Activated CD4-positive, alpha-beta T cell treated with anti-CD3 and anti-CD28 coated beads, Interleukin-2, amount 10 ng/mL, durations not matched to agents 7 days and 5 days (primary cell): ENCODE results near the gene PPIP5K2. TPM values are rescaled to one million over a fixed set of nuclear protein-coding genes. Genes with fewer than 3 reads are reported as not detected.

Experiments
- CTCF ChIA-PET: fragments of 350-600 bp; sonication (Branson Sonifier 250); formaldehyde crosslinking; loops from one replicate; lab custom pipeline; 2021; ENCODE audit warnings: antibody characterized with exemption; lab: Charles Lee
- POLR2A ChIA-PET: fragments of 350-600 bp; sonication (Branson Sonifier 250); formaldehyde crosslinking; loops from one replicate; lab custom pipeline; 2021; ENCODE audit warnings: antibody characterized with exemption; lab: Charles Lee
- DNase-seq: peaks from one replicate; pipeline ENCODE4 v3.0.0-alpha.2; 2020
- H3K27ac Mint-ChIP-seq: one replicate; pipeline ENCODE4 v1.8.0; 2021; ENCODE audit warnings: mild to moderate bottlenecking, moderate library complexity, mixed read lengths
- H3K27me3 Mint-ChIP-seq: one replicate; pipeline ENCODE4 v1.8.0; 2021; ENCODE audit warnings: mixed read lengths
- H3K36me3 Mint-ChIP-seq: one replicate; pipeline ENCODE4 v1.8.0; 2021; ENCODE audit warnings: low read depth, mixed read lengths
- H3K4me1 Mint-ChIP-seq: one replicate; pipeline ENCODE4 v1.8.0; 2021; ENCODE audit warnings: mixed read lengths
- H3K4me3 Mint-ChIP-seq: one replicate; pipeline ENCODE4 v1.8.0; 2021; ENCODE audit warnings: mild to moderate bottlenecking, moderate library complexity, mixed read lengths
- H3K9me3 Mint-ChIP-seq: one replicate; pipeline ENCODE4 v1.8.0; 2021; ENCODE audit warnings: mixed read lengths
- total RNA-seq, 2 experiments: library from RNA; stranded (reverse); gene quantifications; one replicate each; pipeline ENCODE4 v1.2.3, GENCODE V29; 2021

PPIP5K2 gene
- total RNA-seq, 2 experiments from 2014 or later: 60.5 to 67.1 TPM

- no peaks in the 10 kb centered on the region for H3K36me3 Mint-ChIP-seq
- H3K4me3 Mint-ChIP-seq: no peak overlapping the region
- H3K4me1 Mint-ChIP-seq: no peaks in the 10 kb centered on the region
- DNase-seq: peak; percentile 27
- H3K27ac Mint-ChIP-seq: no peak overlapping the region
- peaks cover 29% of the 10 kb centered on the region for H3K27me3 Mint-ChIP-seq
- ChIA-PET CTCF (interaction anchor here (0.9 to 1.4 kb wide), 4 partner anchors 24 to 243 kb away, joined by 3 to 4 read pairs (median 4); no protein-coding TSS in a partner anchor), POLR2A (no interaction called here)
- no peaks in the 10 kb centered on the region for H3K9me3 Mint-ChIP-seq
Observed at GRCh38 chr5:103232393-103232999, 112.4 kb downstream of the PPIP5K2 start.

DNA sequence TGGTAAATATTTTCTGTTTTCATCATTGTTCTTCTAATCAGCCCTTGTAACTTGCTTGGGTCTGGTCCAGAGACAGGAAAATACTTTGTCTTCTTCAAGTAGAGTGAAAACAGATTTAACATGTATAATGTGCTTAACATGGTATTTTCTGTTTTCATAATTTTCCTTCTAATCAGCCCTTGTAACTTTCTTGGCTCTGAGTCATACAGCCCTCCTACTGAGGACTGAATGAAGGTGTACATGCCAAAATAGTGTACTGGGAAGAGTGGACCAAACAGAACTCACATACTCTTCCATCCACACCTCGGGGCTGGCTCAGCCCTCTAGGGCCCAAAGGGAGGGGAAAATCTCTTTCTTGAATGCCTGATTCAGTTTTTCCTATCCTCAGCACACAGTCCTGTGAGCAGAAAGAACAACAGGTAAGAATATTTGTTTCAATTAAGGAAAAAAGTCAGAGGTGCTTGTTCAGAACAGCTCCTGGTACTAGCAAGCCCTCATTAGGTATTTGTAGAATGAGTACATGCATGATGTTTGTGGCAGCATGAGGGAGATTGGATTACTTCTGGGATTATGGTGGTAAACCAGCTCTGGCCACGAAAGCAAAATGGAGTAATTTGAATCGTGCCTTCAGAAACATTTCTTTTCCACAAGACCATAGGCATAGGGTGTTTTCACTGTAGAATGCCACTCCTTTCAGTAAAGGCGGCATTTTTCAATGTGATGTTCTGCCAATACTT, 114.3 kb downstream of the PPIP5K2 start:
- ChIA-PET POLR2A (no interaction called here), CTCF (no interaction called here)

GRCh38 chr5:103235891-103236290, 115.8 kb downstream of the PPIP5K2 start:
- CTCF ChIA-PET: no interaction called here
- no peaks in the 10 kb centered on the region for H3K4me1 Mint-ChIP-seq

More for the DNA sequence above, 114.3 kb downstream of the PPIP5K2 start:
- Mint-ChIP-seq H3K36me3 (no peaks in the 10 kb centered on the region), H3K27ac (no peak overlapping the region), H3K4me3 (no peak overlapping the region), H3K9me3 (peaks cover 5% of the 10 kb centered on the region), H3K4me1 (no peaks in the 10 kb centered on the region), H3K27me3 (peaks cover 29% of the 10 kb centered on the region)
- no peak for DNase-seq

DNA sequence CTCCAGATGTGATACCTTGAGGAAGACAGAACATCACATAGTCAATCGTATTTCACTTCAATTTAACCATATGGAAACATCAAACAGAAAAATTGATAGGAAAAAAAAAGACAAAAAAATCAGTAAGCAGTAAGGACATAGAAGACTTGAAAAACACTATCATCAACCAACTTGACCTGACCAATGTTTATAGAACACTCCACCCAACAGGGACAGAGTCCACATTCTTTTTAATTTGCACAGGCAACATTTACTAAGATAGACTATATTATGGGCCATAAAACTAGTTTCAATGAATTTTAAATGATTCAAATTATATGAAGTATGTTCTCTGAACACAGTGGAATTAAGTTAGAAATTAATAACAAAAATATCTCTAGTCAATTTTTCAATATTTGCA, 117.7 kb downstream of the PPIP5K2 start:
- Mint-ChIP-seq H3K27me3 (peaks cover 35% of the 10 kb centered on the region), H3K4me3 (no peak overlapping the region), H3K27ac (no peak overlapping the region), H3K4me1 (no peaks in the 10 kb centered on the region), H3K9me3 (peaks cover 10% of the 10 kb centered on the region), H3K36me3 (no peaks in the 10 kb centered on the region)
- POLR2A ChIA-PET: no interaction called here
- CTCF ChIA-PET: no interaction called here
- DNase-seq: no peak

More at GRCh38 chr5:103235891-103236290, 115.8 kb downstream of the PPIP5K2 start:
- H3K4me3 Mint-ChIP-seq: no peak overlapping the region
- H3K27me3 Mint-ChIP-seq: peaks cover 28% of the 10 kb centered on the region
- no peaks in the 10 kb centered on the region for H3K36me3 Mint-ChIP-seq
- POLR2A ChIA-PET: no interaction called here
- DNase-seq: no peak
- peaks cover 8% of the 10 kb centered on the region for H3K9me3 Mint-ChIP-seq
- no peak overlapping the region for H3K27ac Mint-ChIP-seq

DNA sequence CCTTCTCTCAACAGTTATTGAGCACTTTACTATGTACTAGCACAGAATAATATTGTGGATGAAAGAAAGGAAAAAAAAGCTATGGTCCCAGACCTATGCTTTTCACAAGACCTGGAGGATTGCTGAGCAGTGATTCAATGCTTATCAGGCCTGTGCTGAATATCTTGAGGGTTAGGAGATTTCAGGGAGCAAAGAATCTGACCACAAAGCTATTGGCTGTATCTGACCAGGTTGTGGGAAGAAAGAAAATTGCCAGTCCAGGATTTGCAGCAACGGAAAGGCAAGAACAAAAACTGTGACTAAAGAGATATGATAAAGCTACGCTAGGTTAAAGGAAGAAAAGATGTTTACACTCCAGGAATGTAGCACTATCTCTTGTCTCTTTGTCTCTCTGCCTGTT, 123.6 kb downstream of the PPIP5K2 start:
- Mint-ChIP-seq H3K4me1 (peaks cover 11% of the 10 kb centered on the region), H3K4me3 (no peak overlapping the region), H3K27ac (no peak overlapping the region), H3K36me3 (no peaks in the 10 kb centered on the region), H3K27me3 (peaks cover 60% of the 10 kb centered on the region), H3K9me3 (peaks cover 12% of the 10 kb centered on the region)
- POLR2A ChIA-PET: no interaction called here
- CTCF ChIA-PET: interaction anchor here (0.7 kb wide), 1 partner anchor 351 kb away, joined by 4 read pairs; no protein-coding TSS in a partner anchor
- no peak for DNase-seq

- Mint-ChIP-seq H3K4me1 (peaks cover 11% of the 10 kb centered on the region), H3K36me3 (no peaks in the 10 kb centered on the region), H3K4me3 (no peak overlapping the region), H3K27me3 (peaks cover 61% of the 10 kb centered on the region), H3K9me3 (peaks cover 8% of the 10 kb centered on the region), H3K27ac (no peak overlapping the region)
- POLR2A ChIA-PET: no interaction called here
- no peak for DNase-seq
- CTCF ChIA-PET: no interaction called here
Observed at GRCh38 chr5:103244398-103244797, 124.3 kb downstream of the PPIP5K2 start.

- Mint-ChIP-seq H3K27me3 (peaks cover 67% of the 10 kb centered on the region), H3K27ac (no peak overlapping the region), H3K36me3 (no peaks in the 10 kb centered on the region), H3K4me1 (peaks cover 11% of the 10 kb centered on the region), H3K4me3 (no peak overlapping the region), H3K9me3 (peaks cover 5% of the 10 kb centered on the region)
- DNase-seq: peak; percentile 26
- CTCF ChIA-PET: interaction anchor here (1.1 kb wide), 1 partner anchor 14 kb away, joined by 3 read pairs; no protein-coding TSS in a partner anchor
- POLR2A ChIA-PET: no interaction called here
Observed at GRCh38 chr5:103245761-103246160, 125.7 kb downstream of the PPIP5K2 start.

DNA sequence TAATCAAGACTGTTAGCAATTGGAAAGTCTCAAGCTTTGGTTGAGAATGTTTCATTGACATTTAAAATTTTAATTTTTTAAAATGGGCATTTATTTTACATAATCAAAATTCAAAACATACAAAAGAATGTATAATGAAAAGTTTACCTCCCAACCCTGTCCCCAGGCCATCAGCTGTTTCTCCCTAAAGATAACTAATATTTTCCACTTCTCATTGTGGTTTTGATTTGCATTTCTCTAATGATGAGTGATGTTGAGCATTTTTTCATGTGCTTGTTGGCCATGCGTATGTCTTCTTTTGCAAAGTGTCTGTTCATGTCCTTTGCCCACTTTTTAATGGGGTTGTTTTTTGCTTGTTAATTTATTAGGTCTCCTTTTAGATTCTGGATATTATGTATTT, 127.0 kb downstream of the PPIP5K2 start:
- DNase-seq: no peak
- Mint-ChIP-seq H3K4me1 (peaks cover 11% of the 10 kb centered on the region), H3K27ac (no peak overlapping the region), H3K27me3 (peaks cover 69% of the 10 kb centered on the region), H3K9me3 (peaks cover 4% of the 10 kb centered on the region), H3K36me3 (no peaks in the 10 kb centered on the region), H3K4me3 (no peak overlapping the region)
- ChIA-PET POLR2A (no interaction called here), CTCF (interaction anchor here (1.1 kb wide), 1 partner anchor 13 kb away, joined by 3 read pairs; no protein-coding TSS in a partner anchor)

- peaks cover 3% of the 10 kb centered on the region for H3K9me3 Mint-ChIP-seq
- POLR2A ChIA-PET: no interaction called here
- CTCF ChIA-PET: no interaction called here
- no peaks in the 10 kb centered on the region for H3K36me3 Mint-ChIP-seq
- H3K27me3 Mint-ChIP-seq: peaks cover 61% of the 10 kb centered on the region
- no peak for DNase-seq
- no peak overlapping the region for H3K27ac Mint-ChIP-seq
- no peak overlapping the region for H3K4me3 Mint-ChIP-seq
- peaks cover 11% of the 10 kb centered on the region for H3K4me1 Mint-ChIP-seq
Observed at GRCh38 chr5:103249068-103249467, 129.0 kb downstream of the PPIP5K2 start.

GRCh38 chr5:103254921-103255320, 134.8 kb downstream of the PPIP5K2 start:
- peaks cover 25% of the 10 kb centered on the region for H3K27me3 Mint-ChIP-seq
- no peak overlapping the region for H3K27ac Mint-ChIP-seq
- no peak overlapping the region for H3K4me3 Mint-ChIP-seq
- ChIA-PET CTCF (no interaction called here), POLR2A (no interaction called here)
- H3K4me1 Mint-ChIP-seq: peaks cover 5% of the 10 kb centered on the region
- H3K36me3 Mint-ChIP-seq: peaks cover 1% of the 10 kb centered on the region
- no peak for DNase-seq
- H3K9me3 Mint-ChIP-seq: no peaks in the 10 kb centered on the region

DNA sequence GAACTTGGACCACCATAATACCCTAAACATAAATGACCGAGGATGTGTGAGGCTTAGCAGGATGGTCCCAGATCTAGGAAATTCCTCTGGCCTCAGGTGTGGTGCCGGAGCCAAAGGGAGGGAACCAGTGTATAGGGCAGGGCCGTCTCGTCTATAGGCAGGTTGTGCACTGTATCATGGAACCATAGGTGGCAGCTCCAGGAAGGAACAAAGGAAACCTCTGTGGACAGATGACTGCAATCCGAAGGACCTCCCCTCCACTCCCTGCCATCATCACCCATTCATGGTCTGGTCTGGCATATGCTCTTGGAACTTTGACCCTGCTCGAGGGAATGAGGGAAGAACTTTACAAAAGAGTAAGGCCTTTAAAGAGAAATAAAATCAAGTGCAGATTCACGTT, 135.6 kb downstream of the PPIP5K2 start:
- CTCF ChIA-PET: no interaction called here

GRCh38 chr5:103256178-103256577, 136.1 kb downstream of the PPIP5K2 start:
- ChIA-PET POLR2A (no interaction called here), CTCF (no interaction called here)
- Mint-ChIP-seq H3K27me3 (peaks cover 18% of the 10 kb centered on the region), H3K36me3 (peaks cover 2% of the 10 kb centered on the region), H3K4me3 (no peak overlapping the region), H3K9me3 (no peaks in the 10 kb centered on the region), H3K4me1 (peaks cover 15% of the 10 kb centered on the region), H3K27ac (no peak overlapping the region)
- DNase-seq: no peak

More for the DNA sequence above, 135.6 kb downstream of the PPIP5K2 start:
- DNase-seq: no peak
- peaks cover 10% of the 10 kb centered on the region for H3K4me1 Mint-ChIP-seq
- H3K36me3 Mint-ChIP-seq: peaks cover 1% of the 10 kb centered on the region
- H3K4me3 Mint-ChIP-seq: no peak overlapping the region
- H3K9me3 Mint-ChIP-seq: no peaks in the 10 kb centered on the region
- H3K27ac Mint-ChIP-seq: no peak overlapping the region
- H3K27me3 Mint-ChIP-seq: peaks cover 18% of the 10 kb centered on the region
- POLR2A ChIA-PET: no interaction called here

DNA sequence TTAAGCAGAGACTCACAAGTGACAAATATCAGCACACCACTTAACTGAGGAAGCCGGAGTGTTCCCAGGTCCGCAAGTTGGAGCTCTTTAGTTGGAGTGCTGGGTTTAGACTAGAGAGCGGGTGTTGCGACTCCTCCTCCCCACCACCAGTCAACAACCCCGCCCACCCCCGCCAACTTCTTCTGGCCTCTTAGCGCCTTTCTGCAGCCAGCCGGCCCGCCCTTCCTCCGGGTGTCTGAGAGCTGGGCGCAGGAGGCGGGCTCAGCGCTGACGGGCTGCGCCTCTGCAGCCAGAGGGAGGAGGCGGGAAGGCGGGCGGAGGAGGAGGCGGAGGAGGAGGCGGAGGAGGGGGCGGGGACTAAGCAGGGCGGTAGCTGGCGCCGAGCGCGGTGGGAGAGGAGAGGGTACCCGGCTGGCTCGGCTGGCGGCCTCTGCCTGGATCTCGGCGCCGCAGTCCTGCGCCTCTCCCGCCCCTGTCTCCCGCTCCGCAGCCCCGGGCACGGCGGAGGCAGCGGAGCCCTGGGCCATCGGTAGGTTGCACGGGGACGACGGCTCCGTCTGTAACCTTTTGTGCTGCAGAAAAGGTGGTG, 138.4 kb downstream of the PPIP5K2 start, which contains the start of gene MACIR:
TSS of gene MACIR (plus strand) at position 396 of the 589 bp plus-strand sequence. CDS start 17,157 bp downstream, outside the sequence.
- ChIA-PET POLR2A (interaction anchor here (0.6 kb wide), 2 partner anchors 46 to 217 kb away, joined by 4 to 5 read pairs; no protein-coding TSS in a partner anchor), CTCF (interaction anchor here (1.4 kb wide), 1 partner anchor 150 kb away, joined by 4 read pairs; no protein-coding TSS in a partner anchor)
- Mint-ChIP-seq H3K27me3 (peaks cover 10% of the 10 kb centered on the region), H3K27ac (peak within 1 kb of the TSS; percentile 88), H3K4me1 (peaks cover 27% of the 10 kb centered on the region), H3K9me3 (no peaks in the 10 kb centered on the region), H3K36me3 (peaks cover 4% of the 10 kb centered on the region), H3K4me3 (peak within 1 kb of the TSS; percentile 80)
- peak; percentile 96 for DNase-seq
